AG09319 (cell line): ENCODE results near the gene RBMS1.

Experiments used
- DNase-seq: peaks from one replicate; pipeline ENCODE4 v3.0.0-alpha.2; 2010; ENCODE audit warnings: low read depth; ENCODE audit errors: extremely low read depth
- CTCF ChIP-seq: IDR thresholded peaks from 2 replicates; pipeline ENCODE4 v1.5.1; 2011; ENCODE audit warnings: low read depth, mild to moderate bottlenecking, inconsistent platforms, low read length, moderate library complexity

The RBMS1 gene

DNA sequence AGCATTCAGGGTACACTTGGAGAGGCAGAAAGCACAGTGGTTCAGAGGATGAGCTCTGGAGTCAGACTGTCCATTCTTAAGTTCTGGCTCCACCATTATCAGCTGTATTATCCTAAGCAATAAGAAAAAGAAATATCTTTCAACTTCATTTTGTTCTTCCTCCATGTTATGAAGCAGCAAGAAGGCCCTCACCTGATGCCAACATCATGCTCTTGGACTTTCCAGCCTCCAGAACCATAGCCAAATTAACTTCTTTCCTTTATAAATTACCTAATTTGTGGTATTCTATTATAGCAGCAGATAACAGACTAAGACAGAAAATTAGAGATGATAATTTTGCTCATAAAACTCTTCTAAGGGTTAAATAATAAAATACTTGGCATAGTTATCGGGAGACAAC, 137.1 kb downstream of the RBMS1 start:
- no peak for TF ChIP-seq CTCF
- no peak for DNase-seq

GRCh38 chr2:160355080-160355479, 138.5 kb downstream of the RBMS1 start:
- no peak for DNase-seq
- no peak for TF ChIP-seq CTCF

- no peak for TF ChIP-seq CTCF
- DNase-seq = no peak
Measured at GRCh38 chr2:160354677-160355076, 138.9 kb downstream of the RBMS1 start.

DNA sequence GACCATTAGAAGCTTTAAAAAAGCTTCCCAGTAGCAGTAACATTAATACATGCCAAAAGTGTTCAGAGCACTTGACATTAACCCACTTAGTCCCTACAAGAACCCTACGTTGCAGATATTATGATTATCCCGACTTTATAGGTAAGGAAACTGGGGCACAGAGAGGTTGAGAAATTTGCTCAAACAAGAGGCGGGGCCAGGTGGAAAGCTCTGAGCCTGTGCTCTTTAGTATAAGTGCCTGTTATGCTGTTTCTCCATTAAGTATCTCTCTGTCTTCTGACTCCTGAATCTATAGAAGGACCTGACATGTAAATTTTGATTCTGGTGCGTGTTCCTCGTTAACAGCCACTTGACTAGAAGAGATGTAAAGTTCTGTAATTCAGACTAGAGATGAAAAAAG, 139.8 kb downstream of the RBMS1 start:
- TF ChIP-seq CTCF = no peak
- no peak for DNase-seq

DNA sequence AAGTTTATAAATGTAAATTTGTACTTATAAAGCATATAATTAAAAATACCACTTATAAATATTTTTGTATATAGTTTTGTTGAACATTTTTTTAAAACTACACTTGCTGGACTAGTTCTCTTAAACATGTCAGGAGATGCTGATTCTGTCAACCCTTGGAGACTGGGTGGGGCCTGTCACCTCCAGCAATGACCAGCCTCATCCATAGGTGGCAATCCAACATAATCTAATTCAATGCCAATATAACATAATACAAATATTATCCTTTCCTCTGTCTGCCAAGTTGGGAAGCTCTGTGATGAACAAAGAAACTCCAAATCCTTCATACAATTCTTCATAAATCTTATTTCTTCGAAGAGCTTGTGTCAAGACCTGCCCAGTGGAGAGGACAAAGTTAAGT, 140.4 kb downstream of the RBMS1 start:
- no peak for DNase-seq
- no peak for TF ChIP-seq CTCF

GRCh38 chr2:160352500-160352899, 141.1 kb downstream of the RBMS1 start:
- TF ChIP-seq CTCF = no peak
- DNase-seq = no peak

- no peak for DNase-seq
- no peak for TF ChIP-seq CTCF
Measured at GRCh38 chr2:160351956-160352355, 141.7 kb downstream of the RBMS1 start.
